GM11168 (cell line): ENCODE measurements around the gene RABEP2.
"Not testable (repeated sequence)": the region's sequence is repeated elsewhere in the genome, so short reads cannot be mapped to it uniquely, and the experiment has no call there.

Experiments used
- in situ Hi-C: fragments of 300-500 bp; cut with MboI; formaldehyde crosslinking; loops from one replicate; pipeline ENCODE4 v1.12.0; 2022; ENCODE audit warnings: low sequenced_read_pairs; ENCODE audit not compliant: unreplicated experiment

Gene RABEP2

GRCh38 chr16:28905229-28905754, 19.7 kb downstream of the RABEP2 start:
- in situ Hi-C loops = no loop called here

- in situ Hi-C loops = no loop called here
These were observed 20.2 kb downstream of the RABEP2 start for GRCh38 chr16:28904828-28905227.

GRCh38 chr16:28904363-28904762, 20.7 kb downstream of the RABEP2 start:
- in situ Hi-C loops = no loop called here

GRCh38 chr16:28903344-28904042, 21.5 kb downstream of the RABEP2 start:
- in situ Hi-C loops = no loop called here

GRCh38 chr16:28902909-28903308, 22.1 kb downstream of the RABEP2 start:
- in situ Hi-C loops = no loop called here

GRCh38 chr16:28901862-28902261, 23.2 kb downstream of the RABEP2 start:
- in situ Hi-C loops = no loop called here

- in situ Hi-C loops = no loop called here
These were observed 24.4 kb downstream of the RABEP2 start for GRCh38 chr16:28900601-28901000.

- in situ Hi-C loops = no loop called here
These were observed 25.0 kb downstream of the RABEP2 start for GRCh38 chr16:28899882-28900590.

- in situ Hi-C loops = no loop called here
These were observed 26.1 kb downstream of the RABEP2 start for GRCh38 chr16:28898942-28899341.

GRCh38 chr16:28898266-28898665, 26.8 kb downstream of the RABEP2 start:
- in situ Hi-C loops = no loop called here

- in situ Hi-C loops = no loop called here
These were observed 27.2 kb downstream of the RABEP2 start for GRCh38 chr16:28897826-28898225.

GRCh38 chr16:28895609-28896008, 29.4 kb downstream of the RABEP2 start:
- in situ Hi-C loops = no loop called here

GRCh38 chr16:28893291-28893690, 31.7 kb downstream of the RABEP2 start:
- in situ Hi-C loops = no loop called here

- in situ Hi-C loops = no loop called here
These were observed 32.8 kb downstream of the RABEP2 start for GRCh38 chr16:28891964-28892890.

- in situ Hi-C loops = not testable (repeated sequence)
These were observed 34.7 kb downstream of the RABEP2 start for GRCh38 chr16:28890355-28890754.

GRCh38 chr16:28886945-28887344, 38.1 kb downstream of the RABEP2 start:
- in situ Hi-C loops = no loop called here

GRCh38 chr16:28884045-28884444, 41.0 kb downstream of the RABEP2 start:
- in situ Hi-C loops = no loop called here

GRCh38 chr16:28883221-28883996, 41.6 kb downstream of the RABEP2 start:
- in situ Hi-C loops = no loop called here

GRCh38 chr16:28882551-28883160, 42.4 kb downstream of the RABEP2 start:
- in situ Hi-C loops = no loop called here
